Measurements from ENCODE around the gene CDH8. TPM values are rescaled to one million over a fixed set of nuclear protein-coding genes. Genes with fewer than 3 reads are reported as not detected.

Gene CDH8
- total and polyA plus RNA-seq, 4 donors = 0.09 TPM; not detected in 3

- H3K9me3 ChIP-seq (ENCODE audit: control insufficient read depth in 4 of 4, low read length in 3 of 4) = no peaks in the 10 kb centered on the region
- no peak for DNase-seq (ENCODE audit: low spot score)
- no peaks in the 10 kb centered on the region for H3K4me1 ChIP-seq (ENCODE audit: control insufficient read depth in 4 of 4, insufficient read depth in 4 of 4, low read length in 3 of 4)
- H3K9ac ChIP-seq (ENCODE audit: low read depth in 1 of 2, low read length in 2 of 2) = no peak overlapping the region
- 75% methylated on average over 5 of the region's 5 CpGs for WGBS
- H3K27ac ChIP-seq (ENCODE audit: low read depth in 1 of 2, low read length in 2 of 2) = no peak overlapping the region
- no peak overlapping the region for H3K4me3 ChIP-seq (ENCODE audit: low read depth in 1 of 3, low read length in 3 of 3)
- H3K27me3 ChIP-seq (ENCODE audit: control insufficient read depth in 4 of 4, insufficient read depth in 4 of 4, low read length in 3 of 4) = no peaks in the 10 kb centered on the region
- no peaks in the 10 kb centered on the region for H3K36me3 ChIP-seq (ENCODE audit: control insufficient read depth in 4 of 4, insufficient read depth in 3 of 4, low read depth in 1 of 4, low read length in 3 of 4)
- TF ChIP-seq ATF3 (IDR thresholded peaks at IDR 0.05) = no peak
Observed at GRCh38 chr16:61831351-61831917, 204.8 kb downstream of the CDH8 start.

- no peaks in the 10 kb centered on the region for H3K36me3 ChIP-seq (ENCODE audit: control insufficient read depth in 4 of 4, insufficient read depth in 3 of 4, low read depth in 1 of 4, low read length in 3 of 4)
- no peaks in the 10 kb centered on the region for H3K4me1 ChIP-seq (ENCODE audit: control insufficient read depth in 4 of 4, insufficient read depth in 4 of 4, low read length in 3 of 4)
- H3K4me3 ChIP-seq (ENCODE audit: low read depth in 1 of 3, low read length in 3 of 3) = no peak overlapping the region
- H3K9ac ChIP-seq (ENCODE audit: low read depth in 1 of 2, low read length in 2 of 2) = no peak overlapping the region
- H3K27me3 ChIP-seq (ENCODE audit: control insufficient read depth in 4 of 4, insufficient read depth in 4 of 4, low read length in 3 of 4) = no peaks in the 10 kb centered on the region
- H3K9me3 ChIP-seq (ENCODE audit: control insufficient read depth in 4 of 4, low read length in 3 of 4) = no peaks in the 10 kb centered on the region
- no peak for TF ChIP-seq ATF3 (IDR thresholded peaks at IDR 0.05)
- TF ChIP-seq SP1 (IDR thresholded peaks at IDR 0.05) = no peak
- TF ChIP-seq HNF4G (IDR thresholded peaks at IDR 0.05) = no peak
- TF ChIP-seq FOXA1 (IDR thresholded peaks at IDR 0.05) = no peak
- no peak for TF ChIP-seq HNF4A (conservative IDR thresholded peaks at IDR 0.05)
- no peak for TF ChIP-seq RXRA (IDR thresholded peaks at IDR 0.05)
- no peak for TF ChIP-seq GABPA (IDR thresholded peaks at IDR 0.05 in 1 of 2, conservative IDR thresholded peaks at IDR 0.05 in 1 of 2)
- TF ChIP-seq JUND (IDR thresholded peaks at IDR 0.05) = no peak
- TF ChIP-seq ZBTB33 (IDR thresholded peaks at IDR 0.05) = no peak
- TF ChIP-seq CTCF (IDR thresholded peaks at IDR 0.05; ENCODE audit: low read depth, low read length, missing input control) = no peak
- no peak for TF ChIP-seq MAX (IDR thresholded peaks at IDR 0.05)
- TF ChIP-seq TAF1 (conservative IDR thresholded peaks at IDR 0.05) = no peak
- no peak for TF ChIP-seq YY1 (IDR thresholded peaks at IDR 0.05)
- DNase-seq (ENCODE audit: low spot score) = no peak
- WGBS = 36% methylated on average over 2 of the region's 2 CpGs
- H3K27ac ChIP-seq (ENCODE audit: low read depth in 1 of 2, low read length in 2 of 2) = no peak overlapping the region
Observed at GRCh38 chr16:61829631-61830030, 206.6 kb downstream of the CDH8 start.

GRCh38 chr16:61823326-61823725 is 212.9 kb downstream of the CDH8 start:
- no peak overlapping the region for H3K27ac ChIP-seq (ENCODE audit: low read depth in 1 of 2, low read length in 2 of 2)
- no peak overlapping the region for H3K4me3 ChIP-seq (ENCODE audit: low read depth in 1 of 3, low read length in 3 of 3)
- no peak overlapping the region for H3K9ac ChIP-seq (ENCODE audit: low read depth in 1 of 2, low read length in 2 of 2)
- H3K36me3 ChIP-seq (ENCODE audit: control insufficient read depth in 4 of 4, insufficient read depth in 3 of 4, low read depth in 1 of 4, low read length in 3 of 4) = no peaks in the 10 kb centered on the region
- no peaks in the 10 kb centered on the region for H3K9me3 ChIP-seq (ENCODE audit: control insufficient read depth in 4 of 4, low read length in 3 of 4)
- no peaks in the 10 kb centered on the region for H3K4me1 ChIP-seq (ENCODE audit: control insufficient read depth in 4 of 4, insufficient read depth in 4 of 4, low read length in 3 of 4)
- DNase-seq (ENCODE audit: low spot score) = no peak
- H3K27me3 ChIP-seq (ENCODE audit: control insufficient read depth in 4 of 4, insufficient read depth in 4 of 4, low read length in 3 of 4) = no peaks in the 10 kb centered on the region
- 73% methylated on average over 1 of the region's 1 CpG for WGBS
- TF ChIP-seq HNF4A (conservative IDR thresholded peaks at IDR 0.05) (no peak), JUND (IDR thresholded peaks at IDR 0.05) (no peak), EGR1 (IDR thresholded peaks at IDR 0.05; ENCODE audit: low read depth in 2 of 2) (no peak), RXRA (IDR thresholded peaks at IDR 0.05) (no peak), SP1 (IDR thresholded peaks at IDR 0.05) (no peak), RAD21 (IDR thresholded peaks at IDR 0.05) (no peak), ZBTB33 (IDR thresholded peaks at IDR 0.05) (no peak), GABPA (IDR thresholded peaks at IDR 0.05 in 1 of 2, conservative IDR thresholded peaks at IDR 0.05 in 1 of 2) (no peak), NR2F2 (IDR thresholded peaks at IDR 0.05) (no peak), TAF1 (conservative IDR thresholded peaks at IDR 0.05) (no peak), HNF4G (IDR thresholded peaks at IDR 0.05) (no peak), CTCF (IDR thresholded peaks at IDR 0.05; ENCODE audit: low read depth, low read length, missing input control) (no peak), MAX (IDR thresholded peaks at IDR 0.05) (no peak), YY1 (IDR thresholded peaks at IDR 0.05) (no peak), ATF3 (IDR thresholded peaks at IDR 0.05) (no peak)
